ENCODE measurements around the gene CNTNAP2.

The CNTNAP2 gene

DNA sequence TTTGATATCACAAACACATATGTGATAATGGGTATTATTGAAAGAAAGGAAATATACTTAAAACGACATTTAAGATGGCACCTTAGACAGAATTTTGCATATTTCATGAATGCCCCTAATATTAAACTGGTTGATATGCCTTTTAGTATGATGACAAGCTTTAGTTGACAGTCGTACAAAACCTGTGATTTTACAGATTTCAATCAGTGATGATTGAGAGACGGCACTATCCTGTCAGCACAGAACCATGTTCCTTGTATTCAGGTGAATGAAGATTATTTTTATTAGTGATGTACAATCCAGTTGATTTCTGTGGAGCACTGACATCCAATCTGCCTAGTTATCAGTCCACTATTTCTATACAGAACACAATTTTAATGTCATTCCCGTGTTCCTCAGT, 333.0 kb downstream of the CNTNAP2 start:
- 93 to 95% methylated on average over 3 to 4 of the region's 4 CpGs for WGBS, 2 experiments
- no peak overlapping the region for H3K27ac ChIP-seq (ENCODE audit: insufficient read depth, low read depth, low read length, poor library complexity, severe bottlenecking)

DNA sequence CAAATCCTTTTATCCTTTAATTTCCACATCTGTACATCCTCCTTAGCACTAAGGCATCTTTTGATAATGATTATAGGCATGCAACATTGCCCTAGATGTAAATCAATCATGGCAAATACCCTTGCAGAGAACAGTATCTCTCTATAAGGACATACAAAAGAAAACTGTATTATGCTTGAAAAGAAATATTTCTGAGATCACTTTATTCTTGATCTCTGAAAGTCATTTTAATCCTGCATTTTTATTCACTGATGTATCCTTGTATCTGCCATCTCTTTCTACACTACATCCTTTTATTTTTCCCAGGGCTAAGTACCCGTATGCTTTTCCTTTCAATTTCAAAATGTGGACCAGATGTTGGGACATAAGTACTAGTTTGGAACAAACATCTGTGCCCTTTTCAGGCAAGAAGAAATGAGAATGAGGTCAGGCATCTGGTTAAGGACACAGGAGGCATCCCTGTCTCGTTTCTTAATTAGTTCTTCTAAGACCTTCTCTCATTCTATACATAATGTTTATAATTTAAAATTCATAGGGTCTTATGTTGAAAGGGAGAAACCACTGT, 338.6 kb downstream of the CNTNAP2 start:
- H3K36me3 ChIP-seq (ENCODE audit: control insufficient read depth, insufficient read depth, low read length): no peaks in the 10 kb centered on the region
- 84 to 90% methylated on average over 1 of the region's 2 CpGs for WGBS, 2 experiments
- no peak overlapping the region for H3K4me3 ChIP-seq (ENCODE audit: insufficient read depth, low read depth, low read length)

More for the DNA sequence above, 333.0 kb downstream of the CNTNAP2 start:
- Histone ChIP-seq H3K4me3 (ENCODE audit: insufficient read depth, low read depth, low read length) (no peak overlapping the region), H3K9me3 (ENCODE audit: control insufficient read depth, low read length) (no peaks in the 10 kb centered on the region), H3K4me1 (ENCODE audit: control insufficient read depth, insufficient read depth, low read length) (no peaks in the 10 kb centered on the region), H3K36me3 (ENCODE audit: control insufficient read depth, insufficient read depth, low read length) (no peaks in the 10 kb centered on the region), H3K27me3 (ENCODE audit: control insufficient read depth, insufficient read depth, low read length, poor library complexity, severe bottlenecking) (no peaks in the 10 kb centered on the region)

GRCh38 chr7:146479040-146479439, 362.4 kb downstream of the CNTNAP2 start:
- no peaks in the 10 kb centered on the region for H3K27me3 ChIP-seq (ENCODE audit: control insufficient read depth, insufficient read depth, low read length, poor library complexity, severe bottlenecking)
- H3K27ac ChIP-seq (ENCODE audit: insufficient read depth, low read depth, low read length, poor library complexity, severe bottlenecking): no peak overlapping the region
- no peaks in the 10 kb centered on the region for H3K36me3 ChIP-seq (ENCODE audit: control insufficient read depth, insufficient read depth, low read length)
- no peaks in the 10 kb centered on the region for H3K9me3 ChIP-seq (ENCODE audit: control insufficient read depth, low read length)
- H3K4me1 ChIP-seq (ENCODE audit: control insufficient read depth, insufficient read depth, low read length): no peaks in the 10 kb centered on the region
- 86 to 90% methylated on average over 1 to 2 of the region's 2 CpGs for WGBS, 2 experiments
- H3K4me3 ChIP-seq (ENCODE audit: insufficient read depth, low read depth, low read length): no peak overlapping the region

More for the DNA sequence above, 338.6 kb downstream of the CNTNAP2 start:
- Histone ChIP-seq H3K9me3 (ENCODE audit: control insufficient read depth, low read length) (no peaks in the 10 kb centered on the region), H3K27ac (ENCODE audit: insufficient read depth, low read depth, low read length, poor library complexity, severe bottlenecking) (no peak overlapping the region), H3K27me3 (ENCODE audit: control insufficient read depth, insufficient read depth, low read length, poor library complexity, severe bottlenecking) (no peaks in the 10 kb centered on the region), H3K4me1 (ENCODE audit: control insufficient read depth, insufficient read depth, low read length) (no peaks in the 10 kb centered on the region)

DNA sequence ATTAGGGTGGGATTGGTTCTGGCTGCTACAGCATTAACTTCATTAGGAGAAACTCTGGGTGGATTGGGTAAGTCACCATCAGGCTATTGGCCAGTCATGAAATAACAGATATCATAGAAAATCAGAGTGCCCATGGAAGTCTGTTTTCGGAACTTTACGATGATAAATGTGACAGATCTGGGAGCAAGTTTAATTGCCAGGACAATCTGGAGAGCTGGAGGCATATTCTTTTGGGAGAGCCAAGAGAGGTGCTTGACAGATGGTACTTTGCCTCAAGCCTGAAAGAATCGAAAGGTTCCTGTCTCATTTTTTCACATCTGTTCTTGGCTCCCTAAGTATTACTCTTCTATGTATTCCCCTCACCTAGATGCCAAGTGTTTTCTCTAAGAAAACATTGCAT, 369.9 kb downstream of the CNTNAP2 start:
- no peaks in the 10 kb centered on the region for H3K9me3 ChIP-seq (ENCODE audit: control insufficient read depth, low read length)
- H3K4me1 ChIP-seq (ENCODE audit: control insufficient read depth, insufficient read depth, low read length): no peaks in the 10 kb centered on the region
- H3K27ac ChIP-seq (ENCODE audit: insufficient read depth, low read depth, low read length, poor library complexity, severe bottlenecking): no peak overlapping the region
- 98% methylated on average over 3 of the region's 3 CpGs for WGBS, 2 experiments
- H3K36me3 ChIP-seq (ENCODE audit: control insufficient read depth, insufficient read depth, low read length): no peaks in the 10 kb centered on the region
- no peak overlapping the region for H3K4me3 ChIP-seq (ENCODE audit: insufficient read depth, low read depth, low read length)
- no peaks in the 10 kb centered on the region for H3K27me3 ChIP-seq (ENCODE audit: control insufficient read depth, insufficient read depth, low read length, poor library complexity, severe bottlenecking)

DNA sequence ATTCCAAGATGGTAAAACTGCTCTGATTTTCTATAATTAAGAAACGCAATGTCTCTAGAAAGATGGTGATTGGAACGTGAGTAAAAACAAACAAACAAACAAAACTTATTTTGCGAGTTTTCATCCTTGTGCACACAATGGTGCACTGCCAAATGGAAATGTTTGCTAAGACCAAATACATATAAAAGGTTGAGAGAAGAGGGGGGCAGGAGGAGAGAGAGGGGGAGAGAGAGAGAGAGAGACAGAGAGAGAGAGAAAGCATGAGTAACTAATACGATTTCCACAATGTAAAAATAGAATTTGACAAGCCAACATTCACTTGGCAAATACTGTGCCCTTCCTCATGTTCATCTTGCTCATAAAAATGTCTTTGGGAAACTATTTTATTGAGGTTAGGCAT, 375.4 kb downstream of the CNTNAP2 start:
- Histone ChIP-seq H3K27me3 (ENCODE audit: control insufficient read depth, insufficient read depth, low read length, poor library complexity, severe bottlenecking) (no peaks in the 10 kb centered on the region), H3K9me3 (ENCODE audit: control insufficient read depth, low read length) (no peaks in the 10 kb centered on the region), H3K4me3 (ENCODE audit: insufficient read depth, low read depth, low read length) (no peak overlapping the region), H3K36me3 (ENCODE audit: control insufficient read depth, insufficient read depth, low read length) (no peaks in the 10 kb centered on the region), H3K4me1 (ENCODE audit: control insufficient read depth, insufficient read depth, low read length) (no peaks in the 10 kb centered on the region), H3K27ac (ENCODE audit: insufficient read depth, low read depth, low read length, poor library complexity, severe bottlenecking) (no peak overlapping the region)
- WGBS, 2 experiments: 87 to 89% methylated on average over 3 to 4 of the region's 4 CpGs

DNA sequence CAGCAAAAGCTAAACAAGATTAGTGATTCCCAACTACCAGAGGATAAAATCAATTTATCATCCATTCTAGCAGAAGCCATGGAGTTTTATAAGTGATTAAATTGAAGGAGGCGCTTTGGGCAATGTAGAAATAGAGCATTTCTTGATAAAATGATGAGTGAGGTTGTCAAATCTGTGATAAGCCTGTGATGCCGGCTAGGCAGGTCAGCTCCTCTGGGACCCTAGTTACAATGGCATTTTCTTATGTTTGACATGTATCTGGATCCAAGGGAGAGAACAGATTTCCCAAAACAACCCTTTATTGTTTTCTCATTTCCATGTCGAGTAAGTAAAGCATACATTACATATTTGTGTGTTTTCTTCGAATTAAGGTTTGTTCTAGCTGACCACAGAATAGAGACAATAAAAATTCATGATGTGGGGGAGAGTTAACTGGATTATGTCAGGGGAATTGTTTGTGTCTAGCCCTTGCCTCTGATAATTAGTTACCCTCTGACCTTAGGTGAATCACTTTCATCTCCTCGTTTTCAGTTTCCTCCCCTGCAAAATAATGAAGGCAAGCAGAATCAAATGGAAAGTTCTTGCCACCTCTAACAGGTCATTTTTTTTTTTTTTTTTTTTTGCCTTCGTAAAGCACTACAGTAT, 378.5 kb downstream of the CNTNAP2 start:
- Histone ChIP-seq H3K27ac (ENCODE audit: insufficient read depth, low read depth, low read length, poor library complexity, severe bottlenecking) (no peak overlapping the region), H3K4me3 (ENCODE audit: insufficient read depth, low read depth, low read length) (no peak overlapping the region), H3K27me3 (ENCODE audit: control insufficient read depth, insufficient read depth, low read length, poor library complexity, severe bottlenecking) (no peaks in the 10 kb centered on the region), H3K4me1 (ENCODE audit: control insufficient read depth, insufficient read depth, low read length) (no peaks in the 10 kb centered on the region), H3K9me3 (ENCODE audit: control insufficient read depth, low read length) (no peaks in the 10 kb centered on the region), H3K36me3 (ENCODE audit: control insufficient read depth, insufficient read depth, low read length) (no peaks in the 10 kb centered on the region)
- 86 to 93% methylated on average over 5 of the region's 6 CpGs for WGBS, 2 experiments

DNA sequence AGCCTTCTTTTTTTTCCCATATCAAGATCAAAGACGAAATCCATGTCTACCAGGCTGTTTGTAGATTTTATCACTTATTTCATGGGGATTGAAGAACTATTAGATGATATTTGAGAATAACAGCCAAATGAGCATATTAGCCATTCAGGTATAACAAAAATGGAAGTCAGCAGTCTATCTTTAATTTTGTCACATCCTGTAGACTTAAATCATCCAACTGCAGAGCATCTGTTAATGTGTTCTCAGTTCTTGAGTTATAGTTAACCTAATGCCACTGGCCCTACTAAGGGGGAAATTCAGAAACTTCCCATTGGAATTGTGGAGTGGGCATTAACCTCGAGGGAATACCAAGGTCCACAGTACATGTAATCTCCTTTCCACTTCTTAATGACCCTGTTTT, 380.1 kb downstream of the CNTNAP2 start:
- 83 to 100% methylated on average over 1 of the region's 2 CpGs for WGBS, 2 experiments

GRCh38 chr7:146499970-146500369, 383.4 kb downstream of the CNTNAP2 start:
- WGBS, 2 experiments: 89 to 95% methylated on average over 2 of the region's 2 CpGs
- Histone ChIP-seq H3K27me3 (ENCODE audit: control insufficient read depth, insufficient read depth, low read length, poor library complexity, severe bottlenecking) (no peaks in the 10 kb centered on the region), H3K36me3 (ENCODE audit: control insufficient read depth, insufficient read depth, low read length) (no peaks in the 10 kb centered on the region), H3K4me3 (ENCODE audit: insufficient read depth, low read depth, low read length) (no peak overlapping the region), H3K9me3 (ENCODE audit: control insufficient read depth, low read length) (peaks cover 3% of the 10 kb centered on the region), H3K4me1 (ENCODE audit: control insufficient read depth, insufficient read depth, low read length) (no peaks in the 10 kb centered on the region), H3K27ac (ENCODE audit: insufficient read depth, low read depth, low read length, poor library complexity, severe bottlenecking) (no peak overlapping the region)

More for the DNA sequence above, 380.1 kb downstream of the CNTNAP2 start:
- Histone ChIP-seq H3K27ac (ENCODE audit: insufficient read depth, low read depth, low read length, poor library complexity, severe bottlenecking) (no peak overlapping the region), H3K9me3 (ENCODE audit: control insufficient read depth, low read length) (no peaks in the 10 kb centered on the region), H3K4me1 (ENCODE audit: control insufficient read depth, insufficient read depth, low read length) (no peaks in the 10 kb centered on the region), H3K36me3 (ENCODE audit: control insufficient read depth, insufficient read depth, low read length) (no peaks in the 10 kb centered on the region), H3K27me3 (ENCODE audit: control insufficient read depth, insufficient read depth, low read length, poor library complexity, severe bottlenecking) (no peaks in the 10 kb centered on the region), H3K4me3 (ENCODE audit: insufficient read depth, low read depth, low read length) (no peak overlapping the region)

- no peaks in the 10 kb centered on the region for H3K27me3 ChIP-seq (ENCODE audit: control insufficient read depth, insufficient read depth, low read length, poor library complexity, severe bottlenecking)
- no peak overlapping the region for H3K27ac ChIP-seq (ENCODE audit: insufficient read depth, low read depth, low read length, poor library complexity, severe bottlenecking)
- no peak overlapping the region for H3K4me3 ChIP-seq (ENCODE audit: insufficient read depth, low read depth, low read length)
- 94 to 95% methylated on average over 5 of the region's 5 CpGs for WGBS, 2 experiments
- no peaks in the 10 kb centered on the region for H3K4me1 ChIP-seq (ENCODE audit: control insufficient read depth, insufficient read depth, low read length)
- no peaks in the 10 kb centered on the region for H3K36me3 ChIP-seq (ENCODE audit: control insufficient read depth, insufficient read depth, low read length)
- H3K9me3 ChIP-seq (ENCODE audit: control insufficient read depth, low read length): peaks cover 3% of the 10 kb centered on the region
Observed at GRCh38 chr7:146503844-146504243, 387.2 kb downstream of the CNTNAP2 start.

DNA sequence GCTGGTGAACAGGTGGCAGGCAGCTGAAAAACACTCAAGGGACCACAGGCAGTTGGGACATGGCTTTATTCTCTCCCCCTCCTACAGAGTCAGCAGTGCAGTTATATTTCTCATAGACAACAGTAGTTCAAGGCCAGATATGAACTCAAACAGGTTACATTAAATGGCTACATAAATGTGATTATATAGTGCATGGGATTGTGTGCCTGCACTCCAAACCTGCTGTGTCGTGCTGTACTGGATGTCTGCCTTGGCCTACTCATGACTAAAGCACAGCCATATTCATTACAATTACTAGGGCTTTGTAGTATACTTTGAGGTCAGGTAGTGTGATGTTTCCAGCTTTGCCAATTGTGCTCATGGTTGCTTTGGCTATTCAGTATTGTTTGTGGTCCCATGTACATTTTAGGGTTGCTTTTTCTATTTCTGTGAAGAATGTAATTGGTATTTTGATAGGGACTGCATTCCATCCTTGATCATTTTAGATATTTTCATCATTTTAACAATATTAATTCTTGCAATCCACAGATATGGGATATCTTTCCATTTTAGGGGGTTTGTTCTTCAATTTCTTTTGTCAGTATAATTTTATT, 393.6 kb downstream of the CNTNAP2 start:
- peaks cover 3% of the 10 kb centered on the region for H3K9me3 ChIP-seq (ENCODE audit: control insufficient read depth, low read length)
- no peaks in the 10 kb centered on the region for H3K36me3 ChIP-seq (ENCODE audit: control insufficient read depth, insufficient read depth, low read length)
- H3K27ac ChIP-seq (ENCODE audit: insufficient read depth, low read depth, low read length, poor library complexity, severe bottlenecking): no peak overlapping the region
- 85% methylated on average over 1 of the region's 1 CpG; no CpG with 5 or more reads in 1 of the 2 experiments for WGBS, 2 experiments
- H3K27me3 ChIP-seq (ENCODE audit: control insufficient read depth, insufficient read depth, low read length, poor library complexity, severe bottlenecking): no peaks in the 10 kb centered on the region
- no peaks in the 10 kb centered on the region for H3K4me1 ChIP-seq (ENCODE audit: control insufficient read depth, insufficient read depth, low read length)
- H3K4me3 ChIP-seq (ENCODE audit: insufficient read depth, low read depth, low read length): no peak overlapping the region

Measured in ectodermal cell (in vitro differentiated cells).